ENCODE results near the gene ZNF215.
"Not testable (repeated sequence)": the region's sequence is repeated elsewhere in the genome, so short reads cannot be mapped to it uniquely, and the experiment has no call there.

Gene ZNF215

DNA sequence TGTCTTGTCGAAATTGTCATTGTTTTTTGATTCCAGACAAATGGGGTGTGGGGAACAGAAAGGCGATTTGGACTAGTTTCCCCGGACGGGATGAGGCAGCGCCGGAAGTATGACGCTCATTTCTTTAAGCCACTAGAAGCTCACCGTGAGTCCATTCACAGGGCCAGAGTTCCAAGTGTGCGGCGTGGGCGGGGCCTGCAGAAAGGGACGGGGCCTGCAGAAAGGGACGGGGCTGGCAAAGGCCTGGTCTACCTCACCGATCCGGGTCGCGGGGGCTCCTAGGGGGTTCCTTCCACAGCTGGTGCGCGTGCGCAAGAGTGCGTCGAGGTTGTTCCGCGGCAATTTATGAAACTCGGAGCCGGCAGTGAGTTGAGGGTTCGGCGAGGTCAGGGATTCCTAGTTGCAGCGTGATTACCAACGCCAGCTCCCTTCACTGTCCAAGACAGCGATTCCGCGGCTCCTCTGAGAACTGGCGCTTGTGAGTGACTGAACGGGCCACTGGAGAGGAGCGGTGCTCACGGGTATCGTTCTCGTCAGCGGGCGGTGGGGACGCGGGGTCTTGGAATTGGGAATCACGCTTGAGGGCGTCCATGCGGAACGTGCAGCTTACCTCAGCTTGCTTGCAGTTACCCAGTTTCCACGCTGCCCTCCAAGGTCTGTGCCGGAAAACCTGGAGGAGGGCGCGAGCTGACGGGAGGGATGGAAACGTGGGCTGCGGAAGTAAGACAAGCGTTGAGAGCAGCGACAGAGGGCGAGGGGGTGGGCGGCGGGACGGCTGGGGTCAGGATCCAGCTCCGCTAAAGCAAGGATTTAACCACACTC lies at the start of gene ZNF215:
ZNF215 (plus strand) TSS at position 219 of the 822 bp plus-strand sequence. CDS start 5,847 bp downstream, outside the sequence.
- peak; percentile 94 for DNase-seq

DNA sequence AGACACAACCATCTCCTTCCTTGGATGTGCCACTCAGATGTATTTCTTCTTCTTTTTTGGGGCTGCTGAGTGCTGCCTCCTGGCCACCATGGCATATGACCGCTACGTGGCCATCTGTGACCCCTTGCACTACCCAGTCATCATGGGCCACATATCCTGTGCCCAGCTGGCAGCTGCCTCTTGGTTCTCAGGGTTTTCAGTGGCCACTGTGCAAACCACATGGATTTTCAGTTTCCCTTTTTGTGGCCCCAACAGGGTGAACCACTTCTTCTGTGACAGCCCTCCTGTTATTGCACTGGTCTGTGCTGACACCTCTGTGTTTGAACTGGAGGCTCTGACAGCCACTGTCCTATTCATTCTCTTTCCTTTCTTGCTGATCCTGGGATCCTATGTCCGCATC lies 49.3 kb upstream of the ZNF215 start:
- no peak for DNase-seq

DNA sequence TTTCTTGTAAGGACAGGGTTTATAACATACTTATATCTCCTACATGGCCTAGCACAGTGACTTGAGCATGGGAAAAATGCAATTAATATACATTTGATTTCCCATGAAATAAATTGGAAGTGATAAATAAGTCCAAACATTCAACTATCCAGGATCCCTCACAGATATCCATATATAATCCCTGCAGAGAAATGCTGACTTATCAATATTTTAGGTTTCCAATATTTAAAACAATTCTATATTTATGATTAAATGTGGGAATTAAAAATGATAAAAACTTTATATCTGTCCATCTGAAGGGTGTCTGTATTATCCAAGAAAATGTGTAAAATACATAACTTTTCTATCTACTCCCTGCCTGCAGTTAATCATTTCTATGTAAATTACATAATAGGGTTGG lies 43.5 kb upstream of the ZNF215 start:
- DNase-seq: no peak

- not testable (repeated sequence) for DNase-seq
Measured at GRCh38 chr11:6887711-6888110, 38.5 kb upstream of the ZNF215 start.

GRCh38 chr11:6888830-6889229 lies 37.4 kb upstream of the ZNF215 start:
- DNase-seq: no peak

DNA sequence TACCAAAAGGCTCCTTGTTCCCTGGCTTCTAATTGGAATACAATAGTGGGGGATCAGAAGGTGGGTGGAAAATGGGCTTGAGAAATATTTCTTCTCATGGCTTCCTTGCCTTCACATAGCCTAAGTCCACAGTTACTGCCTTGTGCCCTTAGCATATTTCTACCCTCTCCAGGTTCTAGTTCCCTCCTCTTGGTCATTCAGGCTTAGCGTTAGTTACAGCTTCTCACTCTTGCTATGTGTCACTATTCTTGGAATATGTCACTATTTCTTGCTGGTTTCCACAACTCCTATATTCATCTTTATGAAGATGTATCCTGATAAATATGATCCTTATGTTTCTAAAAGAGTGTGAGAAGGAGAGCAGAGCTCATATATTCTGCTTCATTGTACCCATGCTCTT lies 36.4 kb upstream of the ZNF215 start:
- DNase-seq: no peak

DNA sequence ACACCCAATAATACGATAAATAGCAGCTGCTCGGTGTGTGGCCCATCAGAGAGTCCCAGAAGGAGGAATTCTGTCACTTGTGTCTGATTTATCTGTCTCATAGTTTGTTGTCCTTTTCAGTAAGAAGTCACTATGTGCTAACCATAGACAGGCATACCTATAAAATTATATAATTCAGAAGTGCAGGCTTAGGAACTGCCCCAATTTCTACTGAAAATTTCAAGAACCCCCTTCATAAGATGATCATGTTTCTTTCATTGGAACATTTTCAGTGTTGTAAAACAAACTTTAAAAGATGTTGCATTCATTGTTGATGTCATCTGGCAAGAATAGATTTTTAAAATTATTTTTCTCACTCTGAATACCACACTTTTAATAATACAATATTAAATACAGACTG lies 33.8 kb upstream of the ZNF215 start, which contains the start of gene OR2D2:
OR2D2 (minus strand) TSS at position 101 of the 400 bp plus-strand sequence; CDS start at position 101, 0 bp downstream.
- DNase-seq: no peak

DNA sequence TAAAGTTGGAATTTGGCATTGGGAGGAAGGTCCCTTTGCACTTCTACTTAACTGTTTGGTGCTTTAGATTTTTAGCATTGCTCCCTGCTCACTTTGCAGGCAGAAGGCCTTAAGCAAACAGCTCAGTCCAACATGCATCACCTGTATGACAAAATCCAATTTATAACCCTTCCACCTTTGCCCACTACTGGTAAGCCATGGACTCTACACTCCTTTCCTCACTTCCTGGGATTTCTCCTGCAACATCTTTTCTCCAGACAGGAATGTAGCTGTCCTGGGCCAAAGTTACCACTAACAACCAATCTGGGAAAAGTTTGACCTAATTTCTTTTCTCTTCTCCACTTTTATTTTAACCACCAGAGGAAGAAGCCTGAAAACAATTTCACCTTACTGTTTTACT lies 32.1 kb upstream of the ZNF215 start:
- no peak for DNase-seq

GRCh38 chr11:6895010-6895409 lies 31.2 kb upstream of the ZNF215 start:
- DNase-seq: no peak

DNA sequence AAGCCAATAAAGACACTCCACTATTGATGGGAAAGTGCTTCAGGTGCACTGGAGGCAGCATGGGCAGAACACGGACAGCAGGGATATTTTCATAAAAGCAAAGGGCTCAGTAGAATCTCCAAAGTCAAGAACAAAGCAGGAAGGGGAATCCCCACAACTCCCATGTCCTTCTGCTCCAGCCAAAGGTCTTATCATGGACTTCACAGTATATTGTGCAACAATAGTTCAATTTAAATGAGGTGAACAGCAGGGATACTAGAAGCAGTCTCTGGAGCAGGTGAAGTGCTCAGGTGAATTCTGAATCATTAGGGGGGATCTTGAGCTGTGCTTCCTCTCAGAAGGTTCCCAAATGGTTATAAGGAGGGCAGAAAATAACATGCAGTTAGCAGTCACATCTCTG lies 27.3 kb upstream of the ZNF215 start:
- DNase-seq: no peak

- peak; percentile 10 for DNase-seq
Measured at GRCh38 chr11:6900327-6900999, 25.8 kb upstream of the ZNF215 start.

- DNase-seq: not testable (repeated sequence)
Measured at GRCh38 chr11:6904804-6905203, 21.4 kb upstream of the ZNF215 start.

GRCh38 chr11:6911378-6911777 lies 14.8 kb upstream of the ZNF215 start:
- DNase-seq: no peak

- DNase-seq: no peak
Measured at GRCh38 chr11:6911948-6912347, 14.3 kb upstream of the ZNF215 start.

- DNase-seq: no peak
Measured at GRCh38 chr11:6919698-6920097, 6.5 kb upstream of the ZNF215 start.

DNA sequence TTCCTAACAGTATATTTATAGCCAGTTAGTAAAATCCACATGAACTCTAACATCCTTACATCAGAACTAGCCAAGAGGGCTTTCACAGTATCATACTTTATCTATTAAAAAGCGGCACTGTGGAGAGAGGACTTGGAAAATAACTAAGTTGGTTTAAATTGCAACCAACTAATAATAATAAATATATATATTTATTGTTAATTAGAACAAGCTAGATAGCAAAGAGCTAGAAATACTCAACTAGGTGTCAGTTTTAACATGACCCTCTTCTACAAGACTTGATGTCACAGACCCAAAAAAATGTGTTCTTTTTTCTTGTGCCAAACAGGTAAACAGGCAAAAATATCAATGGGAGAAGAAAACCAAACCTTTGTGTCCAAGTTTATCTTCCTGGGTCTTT lies 5.5 kb upstream of the ZNF215 start, which contains the start of gene OR2D3:
OR2D3 (plus strand) TSS at position 301 of the 400 bp plus-strand sequence; CDS start at position 301, 0 bp downstream.
- no peak for DNase-seq

DNA sequence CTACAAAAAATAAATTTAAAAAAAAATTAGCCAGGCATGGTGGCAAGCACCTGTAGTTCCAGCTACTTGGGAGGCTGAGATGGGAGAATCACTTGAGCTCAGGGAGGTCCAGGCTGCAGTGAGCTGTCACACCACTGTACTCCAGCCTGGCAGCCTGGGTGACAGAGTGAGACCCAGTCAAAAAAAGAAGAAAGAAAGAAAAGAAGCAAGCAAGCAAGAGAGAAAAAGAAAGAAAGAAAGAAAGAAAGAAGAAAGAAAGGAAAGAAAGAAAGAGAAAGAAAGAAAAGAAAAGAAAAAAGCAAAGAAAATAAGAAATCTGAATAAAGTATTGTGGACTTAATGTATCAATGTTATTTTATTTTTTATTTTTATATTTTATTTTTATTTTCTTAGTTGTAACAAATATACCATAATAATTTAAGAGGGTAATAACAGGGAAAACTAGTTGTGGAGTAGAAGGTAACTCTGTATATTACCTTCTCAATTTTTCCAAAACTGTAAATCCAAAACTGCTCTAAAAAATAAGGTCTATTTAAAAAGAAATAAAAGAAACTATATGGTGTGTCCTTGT lies 1.1 kb upstream of the ZNF215 start:
- no peak for DNase-seq

DNA sequence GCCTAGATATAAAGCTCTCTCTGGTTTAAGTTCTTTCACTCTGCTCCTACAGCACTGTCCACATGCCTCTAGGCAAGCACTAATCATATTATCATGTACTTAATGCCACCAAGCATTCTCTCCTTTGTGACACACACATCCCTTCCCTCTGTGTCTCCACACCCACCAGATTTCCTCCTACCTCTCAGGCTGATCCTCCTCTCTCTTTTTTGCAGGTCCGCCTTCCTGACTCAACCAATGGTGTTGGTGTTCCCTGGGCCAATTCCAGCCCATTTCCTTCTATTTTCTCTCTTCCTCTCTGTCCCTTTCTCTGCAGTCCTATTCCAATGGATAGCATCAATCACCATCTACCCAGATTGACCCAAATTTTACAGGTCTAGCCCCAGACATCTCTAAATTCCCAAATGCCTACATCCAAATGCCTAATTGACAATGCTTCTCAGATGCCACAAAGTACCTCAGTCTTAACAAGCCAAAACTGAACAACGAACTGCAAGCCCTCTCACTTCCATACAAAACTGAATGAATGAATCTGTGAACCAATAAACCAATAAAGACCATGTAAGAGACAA lies 504 bp upstream of the ZNF215 start:
- peak; percentile 41 for DNase-seq

DNA sequence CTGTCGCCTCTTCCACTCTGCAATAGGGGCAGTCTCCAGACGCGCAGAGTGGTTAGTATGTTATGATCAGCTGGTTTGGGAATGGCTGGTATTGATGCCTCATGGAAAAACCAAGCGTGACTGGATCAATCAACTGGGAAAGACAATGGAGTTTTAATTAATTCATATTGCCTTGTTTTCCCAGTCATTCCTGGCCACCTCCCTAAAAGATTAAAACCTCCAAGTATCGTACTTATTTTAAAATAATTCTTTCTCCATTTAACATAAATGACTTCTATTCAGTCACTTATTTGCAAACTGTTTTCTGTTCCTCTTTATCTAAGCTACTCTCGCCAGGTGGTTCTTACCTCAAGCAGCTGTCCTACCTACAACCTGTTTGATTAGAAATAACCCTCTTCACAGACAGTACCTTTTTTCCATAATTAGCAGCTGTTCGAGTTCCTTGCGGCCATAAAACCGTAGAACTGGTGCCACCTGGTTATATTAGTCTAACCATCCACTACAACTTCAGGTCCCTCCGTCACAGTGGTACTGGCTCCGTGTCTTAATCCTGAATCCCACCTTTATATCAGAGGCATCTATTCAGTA lies 898 bp downstream of the ZNF215 start:
- DNase-seq: peak; percentile 20

GRCh38 chr11:6928916-6929315 lies 2.7 kb downstream of the ZNF215 start:
- DNase-seq: no peak

GRCh38 chr11:6931146-6931713 lies 5.0 kb downstream of the ZNF215 start:
- no peak for DNase-seq

- DNase-seq: no peak
Measured at GRCh38 chr11:6932145-6932544, 5.9 kb downstream of the ZNF215 start.

DNA sequence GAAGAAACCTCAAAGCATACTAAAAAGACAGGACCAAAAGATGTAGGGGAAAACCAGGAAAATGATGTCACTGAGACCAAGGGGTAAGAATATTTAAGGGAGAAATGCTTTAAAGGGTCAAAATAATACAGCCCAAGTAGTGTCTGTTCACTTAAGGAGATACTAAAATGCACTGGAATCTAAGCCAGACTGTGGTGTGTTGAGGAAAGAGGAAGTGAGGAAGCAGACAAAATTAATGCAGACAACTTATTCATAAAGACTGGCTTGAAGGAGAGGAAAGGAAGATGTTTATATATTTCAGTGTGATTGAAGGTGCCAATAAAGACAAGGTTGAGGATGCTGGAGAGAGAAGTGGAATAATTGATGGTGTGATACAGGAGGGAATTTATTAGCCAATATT lies 15.7 kb downstream of the ZNF215 start:
- DNase-seq: no peak

Measured in hematopoietic multipotent progenitor cell treated with erythropoietin and hydrocortisone succinate and interleukin-3 and kit ligand, for 8 days (in vitro differentiated cells).